Activated CD4-positive, alpha-beta T cell treated with anti-CD3 and anti-CD28 coated beads for 24 hours (primary cell): ENCODE results near the gene CCDC15.
"Not testable (repeated sequence)": the region's sequence is repeated elsewhere in the genome, so short reads cannot be mapped to it uniquely, and the experiment has no call there.

Experiments
- DNase-seq, 2 donors: peaks; one replicate each; pipeline ENCODE4 v3.0.0-alpha.2; 2020; ENCODE audit warnings: low read depth in 2 of 2

The CCDC15 gene

DNA sequence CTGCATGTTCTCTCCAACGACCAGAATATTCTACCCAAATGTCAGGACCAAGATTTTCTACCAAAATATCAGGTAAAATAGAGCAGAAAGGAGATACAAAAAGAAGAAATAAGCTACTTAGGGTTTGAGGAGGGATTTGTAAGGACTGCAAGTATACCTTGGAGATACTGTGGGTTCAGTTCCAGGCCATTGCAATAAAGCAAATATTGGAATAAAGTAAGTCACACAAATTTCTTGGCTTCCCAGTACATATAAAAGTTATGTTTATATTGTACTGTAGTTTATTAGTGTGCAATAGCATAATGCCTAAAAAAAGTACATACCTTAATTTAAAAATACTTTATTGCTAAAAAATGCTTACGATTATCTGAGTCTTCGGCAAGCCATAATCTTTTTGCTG, 34.1 kb downstream of the CCDC15 start:
- DNase-seq, result no peak

DNA sequence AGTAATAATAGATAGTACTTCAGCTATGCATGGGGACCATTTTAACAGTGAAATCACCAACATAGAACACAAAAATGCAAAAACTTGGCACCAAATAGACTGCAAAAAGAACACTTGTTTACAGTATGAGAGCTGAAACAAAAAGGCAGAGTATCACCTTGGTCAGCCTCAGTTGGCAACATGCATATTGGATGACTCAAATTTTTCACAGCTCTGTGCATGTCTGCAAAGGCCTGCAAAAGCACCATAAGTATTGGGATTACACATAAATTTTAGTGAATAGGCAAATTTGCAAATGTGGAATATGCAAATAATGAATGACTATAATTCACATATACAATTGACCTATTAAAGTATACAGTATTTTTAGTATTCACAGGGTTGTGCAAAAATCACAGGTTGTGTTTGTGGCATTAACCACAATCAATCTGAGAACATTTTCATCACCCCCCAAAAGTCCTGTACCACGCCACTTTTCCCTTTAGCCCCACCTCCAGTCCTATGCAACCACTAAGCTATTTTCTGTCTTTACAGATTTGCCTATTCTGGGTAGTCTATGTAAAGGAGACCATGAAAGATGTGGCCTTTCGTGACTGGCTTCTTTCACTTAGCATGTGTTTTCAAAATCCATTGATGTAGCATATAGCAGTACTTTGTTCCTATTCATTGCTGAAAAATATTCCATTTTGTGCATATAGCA, 47.2 kb downstream of the CCDC15 start:
- no peak for DNase-seq

DNA sequence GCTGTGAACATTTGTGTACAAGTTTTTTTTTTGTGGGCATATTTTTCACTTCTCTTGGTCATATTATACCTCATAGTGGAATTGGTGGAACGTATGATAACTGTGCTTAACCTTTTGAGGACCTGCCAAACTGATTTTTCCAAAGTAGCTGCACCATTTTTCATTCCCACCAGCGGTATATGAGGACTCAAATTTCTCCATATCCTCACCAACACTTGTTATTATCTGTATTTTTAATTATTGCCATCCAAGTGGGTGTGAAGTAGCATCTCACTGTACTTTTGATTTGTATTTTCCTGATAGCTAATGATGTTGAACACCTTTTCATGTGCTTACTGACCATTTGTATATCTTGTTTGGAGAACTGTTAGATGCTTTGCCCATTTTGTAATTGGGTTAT, 47.8 kb downstream of the CCDC15 start:
- no peak for DNase-seq

DNA sequence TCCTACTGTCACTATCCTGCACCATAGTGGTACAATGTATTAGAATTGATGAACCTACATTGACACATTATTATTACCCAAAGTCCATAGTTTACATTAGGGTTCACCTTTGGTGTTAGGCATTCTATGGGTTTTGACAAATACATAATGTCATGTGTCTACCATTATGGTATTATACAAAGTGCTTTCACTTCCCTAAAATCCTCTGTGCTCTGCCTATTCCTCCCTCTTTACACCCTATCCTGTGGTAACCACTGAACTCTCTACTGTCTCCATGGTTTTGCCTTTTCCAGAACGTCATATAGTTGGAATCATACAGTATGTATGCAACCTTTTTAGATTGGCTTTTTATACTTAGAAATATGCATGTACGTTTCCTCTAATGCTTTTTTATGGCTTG, 51.5 kb downstream of the CCDC15 start:
- no peak for DNase-seq

DNA sequence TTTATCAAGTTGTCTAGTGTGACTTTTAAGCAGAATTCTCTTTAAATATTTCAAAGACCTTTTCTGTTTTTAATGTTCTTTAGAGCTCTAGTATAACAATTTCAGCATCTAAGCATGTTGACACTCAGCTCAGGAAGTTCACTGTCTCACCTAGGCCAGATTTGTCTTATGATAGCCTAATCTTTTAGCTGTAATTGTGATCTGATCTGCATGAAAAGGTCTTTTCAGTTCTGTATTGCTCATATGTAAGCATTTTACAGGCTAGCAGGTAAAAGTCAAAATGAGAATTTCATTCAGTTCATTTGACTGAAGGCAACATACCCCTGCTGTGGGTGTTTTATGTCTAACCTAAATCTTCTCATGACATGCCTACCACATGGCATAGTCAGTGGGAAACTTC, 62.4 kb downstream of the CCDC15 start:
- DNase-seq, result no peak

DNA sequence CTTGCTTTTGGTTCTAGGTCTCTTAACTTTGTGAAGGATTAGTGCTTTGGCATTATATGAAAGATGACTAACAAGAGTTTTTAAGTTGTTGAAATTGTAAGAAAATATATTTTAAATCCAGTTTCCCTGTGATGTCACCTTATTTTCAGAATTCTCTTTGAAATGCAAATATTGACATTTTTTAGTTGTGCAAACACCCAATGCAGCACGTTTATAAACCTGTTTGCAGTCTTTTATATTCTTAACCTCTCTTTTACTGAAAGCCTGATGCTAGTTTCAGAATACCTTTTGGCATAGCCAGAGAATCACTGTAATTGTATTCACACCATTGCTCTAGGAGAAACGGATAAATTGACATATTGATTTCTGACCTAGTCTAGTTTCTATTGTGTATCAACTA, 66.3 kb downstream of the CCDC15 start:
- no peak for DNase-seq

DNA sequence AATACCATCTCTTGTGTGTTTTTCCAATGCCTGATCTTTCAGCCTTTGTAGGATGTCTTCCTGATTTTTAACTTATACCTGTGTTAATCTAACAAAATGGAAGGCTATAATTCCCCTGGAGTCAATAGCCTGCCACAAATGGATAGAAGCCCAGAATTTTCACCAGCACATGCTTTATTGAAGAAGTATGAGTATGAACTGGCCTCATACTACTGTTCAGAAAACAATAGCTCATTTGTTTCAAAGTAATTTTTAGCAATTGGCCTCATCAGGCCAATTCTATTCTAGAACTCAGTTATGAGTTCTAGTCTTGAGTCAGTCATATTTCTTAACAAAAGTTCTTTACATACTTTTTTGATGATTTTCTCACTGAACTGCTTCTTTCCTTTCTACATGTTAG, 68.5 kb downstream of the CCDC15 start:
- DNase-seq, result no peak

DNA sequence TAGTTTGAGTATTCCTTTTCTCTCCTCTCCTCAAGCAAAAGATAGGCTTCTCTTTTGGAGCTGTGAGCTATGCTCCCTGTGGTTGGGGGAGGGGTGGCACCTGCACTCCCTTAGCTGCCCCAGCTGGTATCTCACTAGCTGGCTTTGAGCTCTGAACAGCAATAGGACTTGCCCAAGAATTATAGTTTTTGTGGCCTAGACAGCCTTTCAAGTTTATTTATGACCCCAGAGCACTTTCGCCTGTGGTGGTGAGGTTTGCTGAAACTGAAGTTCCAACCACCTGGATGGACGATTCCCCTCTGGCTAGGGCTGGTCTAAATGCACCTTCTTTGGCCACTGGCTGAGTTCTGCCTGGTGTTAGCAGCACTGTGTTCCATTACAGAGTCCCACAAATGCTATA, 72.0 kb downstream of the CCDC15 start:
- DNase-seq, result no peak

DNA sequence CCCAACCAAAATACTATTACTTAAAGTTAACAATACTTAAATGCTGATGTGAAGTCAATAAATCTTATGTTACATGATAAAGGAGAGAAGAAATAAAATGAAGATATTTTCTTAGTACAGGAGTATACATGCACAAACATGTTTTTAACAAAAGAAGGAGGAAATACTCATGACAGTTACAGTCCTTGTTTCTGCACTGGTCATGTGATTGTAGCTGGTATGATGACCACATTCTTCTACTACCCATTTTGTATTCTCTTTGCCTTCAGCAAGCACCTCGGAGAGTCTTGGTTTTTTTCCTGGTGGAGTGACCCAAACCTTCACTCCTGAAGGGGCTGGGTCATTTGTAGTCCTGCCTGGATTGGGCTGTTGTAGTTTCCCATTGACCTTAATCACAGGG, 75.4 kb downstream of the CCDC15 start:
- DNase-seq, result not testable (repeated sequence)

DNA sequence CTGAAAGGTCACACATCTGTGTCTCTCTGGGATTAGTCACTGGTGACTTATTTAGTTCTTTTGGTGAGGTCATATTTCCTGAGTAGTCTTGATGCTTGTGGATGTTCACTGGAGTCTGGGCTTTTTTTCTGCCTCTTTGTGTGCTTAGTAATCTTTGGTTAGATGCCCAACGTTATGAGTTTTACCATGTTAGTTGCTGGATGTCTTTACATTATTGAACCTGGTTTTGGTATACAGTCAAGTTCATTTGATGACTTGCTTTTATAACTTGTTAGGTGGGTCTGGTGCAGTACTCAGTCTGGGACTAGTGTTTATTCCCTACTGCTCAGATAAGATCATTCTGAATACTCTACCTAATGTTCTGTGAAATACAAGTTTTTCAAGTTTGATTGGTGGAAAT, 82.9 kb downstream of the CCDC15 start:
- no peak for DNase-seq

DNA sequence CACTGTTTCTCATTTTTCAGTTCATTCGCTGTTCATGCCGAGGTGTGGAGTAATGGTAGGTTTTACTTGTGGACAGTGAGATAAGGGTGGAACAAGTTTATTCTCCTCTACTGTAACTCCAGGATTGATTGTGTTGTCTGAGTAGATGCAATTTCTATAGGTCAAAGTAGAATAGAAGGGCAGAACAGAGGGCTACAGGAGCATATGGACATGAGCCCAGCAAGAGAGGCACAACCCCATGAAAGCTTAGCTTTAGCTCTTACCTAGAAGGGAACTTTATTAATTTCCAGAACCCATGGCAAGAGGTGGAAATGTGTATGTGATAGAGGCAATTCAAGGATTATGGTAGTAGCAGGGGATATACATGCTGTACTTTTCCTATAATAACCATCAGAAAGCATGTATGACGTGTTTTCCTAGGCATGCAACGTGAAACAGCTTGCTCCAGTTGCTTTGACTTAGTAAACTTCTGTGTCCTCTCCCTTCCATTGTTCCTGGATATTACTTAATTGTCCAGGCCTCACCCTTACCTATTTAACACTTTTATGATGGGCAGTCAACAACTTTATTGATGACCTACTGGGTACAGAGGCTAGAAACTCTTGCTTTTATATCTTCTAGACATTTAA, 95.3 kb downstream of the CCDC15 start:
- no peak for DNase-seq

DNA sequence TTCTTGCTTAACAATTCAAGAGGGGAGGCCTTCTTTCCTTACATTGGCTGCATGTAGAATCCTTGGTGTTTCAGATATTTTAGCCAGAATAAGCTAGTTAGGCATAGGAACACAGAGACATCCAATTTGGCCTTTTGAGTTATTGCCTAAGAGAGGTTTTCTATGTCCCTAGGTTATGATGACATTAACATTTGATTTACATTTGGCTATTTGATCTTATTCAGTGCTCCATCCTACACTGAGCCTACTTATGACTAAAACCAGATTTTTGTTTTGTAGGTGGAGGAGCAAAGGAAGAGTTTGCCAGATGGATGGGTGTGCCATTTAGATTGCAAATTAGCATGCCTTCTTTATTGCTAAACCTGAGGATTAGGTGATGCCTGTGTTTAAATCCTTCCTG, 98.0 kb downstream of the CCDC15 start:
- DNase-seq, result no peak

DNA sequence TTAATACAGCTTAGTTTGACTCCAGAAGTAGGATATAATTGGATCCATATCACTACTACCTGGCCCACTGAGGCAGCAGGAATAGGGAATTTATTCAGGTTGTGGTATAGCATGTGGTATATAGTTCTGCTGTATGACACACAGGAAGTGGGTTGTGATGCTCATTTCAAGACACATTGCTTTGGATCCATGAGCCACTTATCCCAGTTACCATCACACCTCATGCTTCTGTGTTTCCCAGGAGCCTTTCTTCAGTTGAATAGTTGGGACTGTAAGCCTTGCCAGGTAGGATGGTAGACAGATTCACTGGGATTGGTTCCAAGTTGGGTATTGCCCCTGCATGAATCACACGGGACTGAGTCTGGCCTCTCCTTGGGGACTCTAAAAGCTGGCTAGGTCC, 99.2 kb downstream of the CCDC15 start:
- DNase-seq, result no peak

DNA sequence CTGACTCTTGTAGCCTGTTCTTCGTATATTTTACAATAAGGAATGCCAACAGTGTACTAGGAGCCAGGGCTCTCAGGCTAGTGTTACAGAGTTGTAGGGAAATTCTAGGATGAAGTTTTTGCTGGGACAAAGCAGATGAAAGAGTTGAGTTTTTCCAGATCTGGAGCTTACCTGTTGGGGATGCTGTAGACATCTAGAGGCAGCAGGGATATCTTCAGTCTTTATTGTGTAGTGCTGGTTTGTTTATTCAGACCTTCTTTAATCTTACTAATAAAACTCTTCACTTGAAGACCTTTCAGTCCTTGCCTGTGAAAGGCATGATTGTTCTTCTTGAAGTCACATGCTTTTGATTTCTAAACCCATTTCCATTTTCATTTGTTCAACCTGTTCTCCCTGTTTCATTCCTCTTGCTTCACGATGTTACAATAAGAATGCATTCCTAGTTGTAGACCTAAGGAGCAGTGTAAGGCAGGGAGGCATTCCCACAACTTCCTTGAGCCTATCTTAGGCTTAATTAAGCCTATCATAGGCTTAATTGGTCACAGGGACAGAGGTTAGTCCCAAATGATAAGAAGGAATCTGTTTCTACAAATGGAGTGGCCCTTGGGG, 101.2 kb downstream of the CCDC15 start:
- DNase-seq, result no peak

DNA sequence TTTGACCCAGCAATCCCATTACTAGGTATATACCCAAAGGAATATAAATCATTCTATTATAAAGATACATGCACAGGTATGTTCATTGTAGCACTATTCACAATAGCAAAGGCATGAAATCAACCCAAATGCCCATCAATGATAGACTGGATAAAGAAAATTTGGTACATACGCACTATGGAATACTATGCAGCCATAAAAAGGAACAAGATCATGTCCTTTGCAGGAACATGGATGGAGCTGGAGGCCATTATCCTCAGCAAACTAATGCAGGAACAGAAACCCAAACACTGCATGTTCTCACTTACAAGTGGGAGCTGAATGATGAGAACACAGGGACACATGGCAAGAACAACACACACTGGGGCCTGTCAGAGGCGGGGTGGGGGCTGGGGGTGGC, 102.1 kb downstream of the CCDC15 start:
- not testable (repeated sequence) for DNase-seq

DNA sequence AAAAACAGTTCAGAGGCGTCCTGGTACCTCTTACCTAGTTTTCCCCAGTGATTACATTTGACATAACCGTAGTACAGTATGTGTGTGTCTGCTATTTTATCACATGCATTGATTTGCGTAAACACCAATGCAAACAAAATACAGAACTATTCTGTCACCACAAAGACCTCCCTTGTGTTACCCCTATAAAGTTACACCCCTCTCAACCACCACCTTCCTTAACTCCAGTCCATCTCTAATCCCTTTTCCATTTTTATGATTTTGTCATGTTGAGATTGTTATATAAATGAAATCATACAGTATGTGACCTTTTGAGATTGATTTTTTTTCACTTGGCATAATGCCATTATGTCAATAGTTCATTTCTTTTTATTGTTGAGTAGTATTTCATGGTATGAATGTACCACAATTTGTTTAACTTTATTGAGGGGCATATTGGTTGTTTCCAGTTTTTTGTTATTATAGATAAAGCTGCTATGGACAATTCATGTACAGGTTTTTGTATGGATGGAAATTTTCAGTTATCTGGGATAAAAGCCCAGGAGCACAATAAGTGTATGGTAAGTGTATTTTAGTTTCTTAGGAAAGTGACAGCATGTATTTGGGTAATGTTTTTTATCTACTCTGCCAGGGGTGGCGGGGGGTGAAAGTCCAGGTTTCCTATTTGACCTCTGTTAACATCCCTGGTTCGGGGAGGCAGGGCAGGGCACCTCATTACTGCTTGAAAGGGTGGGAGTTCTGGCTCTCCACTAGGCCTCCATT, 103.1 kb downstream of the CCDC15 start:
- DNase-seq, result no peak

DNA sequence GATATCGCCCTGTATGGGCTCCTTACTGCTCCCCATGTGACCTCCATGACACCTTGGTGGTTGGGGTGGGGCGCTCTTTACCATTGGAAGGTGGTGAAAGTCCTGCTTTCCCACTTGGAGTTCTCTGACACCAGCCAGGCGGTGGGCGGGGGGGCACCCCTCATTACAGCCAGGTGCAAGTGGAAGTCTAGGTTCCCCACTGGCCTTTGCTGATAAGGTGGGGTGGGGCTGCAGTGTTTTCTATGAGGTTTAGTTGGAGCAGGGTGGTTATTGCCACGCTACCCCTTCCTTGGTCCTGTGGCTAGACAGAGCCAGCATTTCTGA, 103.7 kb downstream of the CCDC15 start:
- DNase-seq, result no peak

DNA sequence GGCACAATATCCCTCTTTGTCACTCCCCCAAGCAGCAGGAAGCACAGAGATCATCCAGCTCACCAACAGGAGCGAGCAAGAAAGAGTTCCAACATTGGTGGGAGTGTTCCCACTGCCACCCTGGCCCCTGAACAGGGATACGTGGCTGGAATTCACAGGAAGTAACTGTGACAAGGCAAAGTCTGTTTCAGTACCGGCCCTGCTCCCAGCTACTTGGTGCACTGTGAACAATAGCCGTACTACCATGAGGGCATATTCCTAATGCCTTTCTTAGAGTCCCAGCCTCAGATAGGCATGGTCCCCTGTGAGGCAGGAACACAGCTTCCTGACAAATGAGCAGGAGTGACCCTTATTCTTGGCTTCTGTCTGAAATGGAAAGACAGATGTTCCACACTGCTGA, 107.3 kb downstream of the CCDC15 start:
- no peak for DNase-seq

DNA sequence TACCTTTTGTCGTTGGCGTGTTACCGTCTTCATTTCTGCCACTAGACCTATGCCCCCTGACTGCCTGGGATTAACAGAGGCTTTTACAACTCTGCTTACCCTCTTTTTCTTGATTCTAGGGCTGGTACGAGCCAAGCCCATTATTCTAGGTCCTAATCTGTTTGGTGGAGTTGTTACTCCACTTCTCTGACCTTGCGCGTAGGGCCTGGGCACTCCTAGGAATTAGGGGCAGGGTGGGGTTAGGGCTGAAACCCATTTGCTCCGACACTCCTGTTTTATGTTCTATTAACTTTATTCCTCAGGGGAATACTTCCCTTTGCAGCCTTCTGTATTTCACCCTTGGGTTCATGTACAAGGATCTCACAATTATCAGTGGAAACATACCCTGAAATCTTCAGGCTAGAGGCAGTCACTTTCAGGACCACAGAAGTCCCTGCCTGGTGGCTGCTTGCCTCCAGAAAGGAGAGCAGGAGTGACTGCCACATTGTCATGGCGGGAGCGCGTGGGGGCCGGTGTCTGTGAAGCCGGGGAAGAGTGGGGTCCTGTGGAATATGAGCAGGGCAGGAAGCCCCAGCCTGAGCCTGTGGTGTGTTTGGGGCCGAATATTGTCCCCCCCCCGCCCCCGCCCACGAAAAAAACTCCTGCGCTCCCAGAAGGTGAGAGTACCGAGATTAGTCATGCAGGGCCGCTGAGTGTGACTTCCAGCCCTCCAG, 108.4 kb downstream of the CCDC15 start:
- no peak for DNase-seq

DNA sequence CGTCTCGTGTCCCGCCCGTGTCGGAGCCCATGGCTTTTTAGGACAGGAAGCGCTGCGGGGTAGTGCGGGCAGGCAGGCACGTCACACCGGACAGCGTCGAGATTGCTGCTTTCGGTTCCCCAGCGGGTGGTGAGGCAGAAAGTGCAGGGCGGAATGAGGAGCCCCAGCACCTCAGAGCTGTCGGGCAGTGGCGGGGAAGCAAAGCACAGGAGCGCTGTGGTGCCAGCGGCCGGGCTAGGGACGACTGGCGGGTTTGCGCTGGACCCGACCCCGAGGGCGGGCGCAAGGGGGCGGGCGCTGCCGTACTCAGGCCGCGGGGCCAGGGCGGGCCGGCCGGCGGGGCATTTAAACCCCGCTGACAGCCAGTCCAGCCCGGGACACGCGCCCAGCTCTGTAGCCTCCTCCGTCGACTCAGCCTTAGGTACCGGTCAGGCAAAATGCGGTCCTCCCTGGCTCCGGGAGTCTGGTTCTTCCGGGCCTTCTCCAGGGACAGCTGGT, 109.0 kb downstream of the CCDC15 start, which contains the start of gene SLC37A2:
SLC37A2 (plus strand) TSS at position 375 of the 498 bp plus-strand sequence; CDS start at position 438, 63 bp downstream.
- peak in 1 of 2 donors; percentile 32 for DNase-seq

DNA sequence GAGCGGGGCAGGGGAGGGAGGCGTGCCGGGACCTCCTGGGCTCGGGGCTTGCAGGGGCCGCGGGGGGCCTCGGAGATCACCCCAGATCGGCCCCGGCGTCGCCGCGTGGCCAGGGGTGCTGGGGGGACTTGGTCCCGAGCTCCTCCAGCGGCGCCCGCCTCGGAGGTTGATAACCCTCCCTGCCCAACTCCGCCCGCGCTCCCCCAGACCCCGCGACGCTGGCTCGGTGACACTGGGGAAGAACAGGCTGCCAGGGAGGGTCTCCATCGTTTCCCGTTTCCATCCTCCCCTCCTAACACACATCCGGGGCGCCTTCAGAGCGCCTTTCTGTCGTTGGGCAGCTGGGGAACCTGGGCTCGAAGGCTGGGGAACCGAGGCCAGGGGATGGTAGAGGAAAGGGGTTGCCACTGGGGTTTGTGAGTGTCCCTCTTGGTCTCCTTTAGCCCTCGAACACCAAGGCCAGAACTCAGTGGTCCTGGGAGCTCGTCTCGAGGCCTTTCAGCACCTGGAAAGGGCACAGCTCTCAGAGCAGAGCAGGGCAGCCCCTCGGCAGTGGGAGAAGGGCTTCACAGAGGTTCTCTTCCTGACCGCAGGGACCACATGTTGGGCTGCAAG, 109.5 kb downstream of the CCDC15 start:
- no peak for DNase-seq
